K562 (cell line): ENCODE data around the gene GUCA1A. TPM values are rescaled to one million over a fixed set of nuclear protein-coding genes. Genes with fewer than 3 reads are reported as not detected.

Experiments
- ATAC-seq: fragments of 200-7000 bp; cut with Tn5 transposase; 3 replicates; pipeline ENCODE4 v1.9.1; 2020; ENCODE audit warnings: moderate library complexity
- BruUV-seq: library from RNA; stranded (reverse); fragments of 400-500 nt; replicated peaks from 2 replicates; lab custom pipeline; 2021; lab: Mats Ljungman, UMichigan
- CTCF ChIA-PET: fragments of 300-600 bp; formaldehyde crosslinking; extraction: SDS; loops from one replicate; lab custom pipeline; 2021; ENCODE audit warnings: low intra/inter-chr PET ratio; lab: Yijun Ruan, JAX
- POLR2A ChIA-PET: fragments of 300-600, 350-650 bp; sonication (Branson Sonifier 250); formaldehyde crosslinking; extraction: SDS; loops from one replicate; lab custom pipeline; 2021; ENCODE audit warnings: antibody characterized with exemption, inconsistent platforms; lab: Yijun Ruan, JAX
- DNase-seq, 4 experiments: peaks; one replicate each; pipeline versions ENCODE4 v3.0.0 to v3.0.0-alpha.2; 2011 to 2018; ENCODE audit warnings: low spot score in 3 of 4, mixed read lengths in 3 of 4; ENCODE audit errors: extremely low read depth in 1 of 4
- FAIRE-seq: peaks from 2 replicates; lab custom pipeline; 2011; peaks lifted over from hg19 to GRCh38; lab: Jason Lieb, UNC
- H2AFZ ChIP-seq: 2 replicates; pipeline ENCODE4 v1.6.0; 2011; ENCODE audit warnings: low read depth, low read length, control low read depth, inconsistent platforms
- H3K27ac ChIP-seq: fragments of 200-600 bp; 3 replicates; pipeline ENCODE4 v1.8.0; 2011; ENCODE audit warnings: low read depth, mild to moderate bottlenecking, control low read depth, inconsistent platforms, low read length, moderate library complexity, mixed read lengths; ENCODE audit errors: extremely low read depth
- H3K27me3 ChIP-seq, 2 experiments: fragments of 300-600 bp in 1 of 2; 2 replicates in 1 of 2; 3 replicates in 1 of 2; pipeline versions ENCODE4 v1.6.0 to v1.8.0; 2011; ENCODE audit warnings: inconsistent platforms in 2 of 2, low read length in 2 of 2, mild to moderate bottlenecking in 1 of 2, mixed read lengths in 1 of 2, moderate library complexity in 1 of 2; ENCODE audit not compliant: control insufficient read depth in 2 of 2, insufficient read depth in 2 of 2
- H3K36me3 ChIP-seq: fragments of 300-600 bp; 3 replicates; pipeline ENCODE4 v1.8.0; 2011; ENCODE audit warnings: mild to moderate bottlenecking, low read length, inconsistent platforms; ENCODE audit not compliant: control insufficient read depth, insufficient read depth
- H3K4me1 ChIP-seq, 2 experiments: fragments of 200-600 bp in 1 of 2; replicated peaks in 1 of 2; 2 replicates in 1 of 2; 3 replicates in 1 of 2; pipeline versions ENCODE4 v1.5.1 to v1.8.0; 2011; ENCODE audit warnings: inconsistent platforms in 2 of 2, low read length in 2 of 2, mild to moderate bottlenecking in 1 of 2, mixed read lengths in 1 of 2, moderate library complexity in 1 of 2; ENCODE audit not compliant: control insufficient read depth in 2 of 2, insufficient read depth in 2 of 2
- H3K4me2 ChIP-seq: 2 replicates; pipeline ENCODE4 v1.6.1; 2011; ENCODE audit warnings: low read length, control low read depth, inconsistent platforms, mixed read lengths; ENCODE audit not compliant: insufficient read depth
- H3K4me3 ChIP-seq: fragments of 200-600 bp; sonication (generic), shearing (Covaris generic); 2 replicates; pipeline ENCODE4 v1.5.1; 2016; ENCODE audit warnings: control low read depth, inconsistent platforms
- H3K79me2 ChIP-seq: fragments of 200-600 bp; 3 replicates; pipeline ENCODE4 v1.8.0; 2011; ENCODE audit warnings: low read length, inconsistent platforms; ENCODE audit not compliant: control insufficient read depth, insufficient read depth
- H3K9ac ChIP-seq, 2 experiments: 2 replicates each; pipeline versions ENCODE4 v1.6.0 to v1.6.1; 2011; ENCODE audit warnings: low read depth in 2 of 2, low read length in 2 of 2, control low read depth in 1 of 2, inconsistent platforms in 1 of 2, mild to moderate bottlenecking in 1 of 2, mixed read lengths in 1 of 2; ENCODE audit not compliant: insufficient read depth in 1 of 2
- H3K9me1 ChIP-seq: one replicate; pipeline ENCODE4 v1.6.0; 2011; ENCODE audit warnings: inconsistent platforms, mild to moderate bottlenecking, low read length, moderate library complexity; ENCODE audit not compliant: control insufficient read depth, insufficient read depth
- H3K9me3 ChIP-seq: replicated peaks from 2 replicates; pipeline ENCODE4 v1.5.1; 2011; ENCODE audit warnings: low read depth, low read length, inconsistent platforms; ENCODE audit not compliant: control insufficient read depth, insufficient read depth
- H4K20me1 ChIP-seq: replicated peaks from 2 replicates; pipeline ENCODE4 v1.6.1; 2011; ENCODE audit warnings: low read length, inconsistent platforms, mixed read lengths; ENCODE audit not compliant: control insufficient read depth, insufficient read depth
- ETV5 ChIP-seq: sonication (generic); formaldehyde crosslinking; IDR thresholded peaks from 2 replicates; pipeline ENCODE4 v1.4.0; 2020; ENCODE audit warnings: low read depth, mild to moderate bottlenecking, missing genetic modification reagents
- FOXK2 ChIP-seq, 2 experiments: fragments of 450-650 bp; IDR thresholded peaks in 1 of 2; conservative IDR thresholded peaks in 1 of 2; 2 replicates each; pipeline ENCODE4 v1.6.1; 2016; ENCODE audit warnings: low read depth in 2 of 2, mild to moderate bottlenecking in 1 of 2
- GATA2 ChIP-seq: sonication (generic); formaldehyde crosslinking; IDR thresholded peaks from 2 replicates; pipeline ENCODE4 v1.4.0; 2020; ENCODE audit warnings: mild to moderate bottlenecking, missing genetic modification reagents
- HNRNPH1 ChIP-seq: fragments of 200-400 bp; formaldehyde crosslinking; optimal IDR thresholded peaks from 2 replicates; pipeline ENCODE3; 2017; ENCODE audit warnings: low read depth, mild to moderate bottlenecking, low read length, moderate library complexity
- RBM14 ChIP-seq: fragments of 200-400 bp; formaldehyde crosslinking; IDR thresholded peaks from 2 replicates; pipeline ENCODE4 v1.6.1; 2018; ENCODE audit warnings: low read depth, mild to moderate bottlenecking, low read length, moderate library complexity, borderline replicate concordance; ENCODE audit not compliant: insufficient read depth
- RBM17 ChIP-seq: fragments of 200-400 bp; formaldehyde crosslinking; IDR thresholded peaks from 2 replicates; pipeline ENCODE4 v1.6.1; 2017; ENCODE audit warnings: low read depth, mild to moderate bottlenecking, low read length, borderline replicate concordance
- SETDB1 ChIP-seq: IDR thresholded peaks from one replicate; pipeline ENCODE4 v1.6.1; 2012; ENCODE audit warnings: low read length, control low read depth, inconsistent platforms
- SREBF2 ChIP-seq: sonication (generic); formaldehyde crosslinking; IDR thresholded peaks from 2 replicates; pipeline ENCODE4 v1.4.0; 2020; ENCODE audit warnings: mild to moderate bottlenecking, missing genetic modification reagents
- USF1 ChIP-seq: sonication (generic); formaldehyde crosslinking; IDR thresholded peaks from 2 replicates; pipeline ENCODE4 v1.9.0; 2022; ENCODE audit warnings: mild to moderate bottlenecking, missing genetic modification reagents
- ZBTB12 ChIP-seq: fragments of 250-450 bp; sonication (Bioruptor Pico); IDR thresholded peaks from 2 replicates; pipeline ENCODE4 v1.4.0; 2020
- ZEB2 ChIP-seq: fragments of 450-650 bp; IDR thresholded peaks from 2 replicates; pipeline ENCODE4 v1.6.1; 2016
- ZNF407 ChIP-seq: fragments of 450-650 bp; IDR thresholded peaks from 2 replicates; pipeline ENCODE4 v1.6.1; 2016; ENCODE audit warnings: low read depth
- ZNF695 ChIP-seq: fragments of 450-650 bp; formaldehyde crosslinking; IDR thresholded peaks from 2 replicates; pipeline ENCODE4 v1.4.0; 2020; ENCODE audit warnings: mild to moderate bottlenecking, moderate library complexity
- ZSCAN29 ChIP-seq: fragments of 450-650 bp; IDR thresholded peaks from 2 replicates; pipeline ENCODE4 v1.6.1; 2017
- WGBS: fragments of 100-300 bp; shearing (Covaris generic); methylation state at CpG from one replicate; pipeline ENCODE4 v1.1.6; 2016; ENCODE audit warnings: low coverage, mixed read lengths; ENCODE audit not compliant: insufficient coverage; ENCODE audit errors: missing lambda C conversion rate; 5-methylcytosine and 5-hydroxymethylcytosine counted together
- in situ Hi-C: fragments of 300-500 bp; cut with MboI; formaldehyde crosslinking; loops from 4 replicates; pipeline ENCODE4 v1.15.0; 2018; ENCODE audit warnings: inconsistent platforms, mixed read lengths
- intact Hi-C: fragments of 100-400 bp; cut with micrococcal nuclease; formaldehyde crosslinking; loops from 2 replicates; pipeline ENCODE4 v1.14.2; 2022
- polyA plus RNA-seq, 8 experiments: library from polyadenylated mRNA; depleted of rRNA in 4 of 8; stranded (reverse) in 5 of 8; unstranded in 3 of 8; fragments of >200 nt; fragmentation: Nextera tagmentation in 2 of 8; fragmentation: Illumina TruSeq in 1 of 8; extraction: Ambion mirVana in 2 of 8; extraction: Trizol in 1 of 8; gene quantifications; 2 replicates each; pipeline versions ENCODE4 v1.2.1 to v1.2.3, GENCODE V29; 2011 to 2014; ENCODE audit warnings: inconsistent platforms in 1 of 8, missing spikeins in 1 of 8
- total RNA-seq, 7 experiments: library from RNA; depleted of rRNA in 6 of 7; stranded (reverse); fragments of >200 nt in 6 of 7; fragmentation: Illumina TruSeq in 2 of 7; extraction: Trizol in 2 of 7; gene quantifications; 2 replicates each; pipeline versions ENCODE4 v1.2.1 to v1.2.3, GENCODE V29; 2011 to 2021; ENCODE audit warnings: low replicate concordance in 1 of 7

GUCA1A gene
- total and polyA plus RNA-seq, 9 of the 15 experiments (the other 6 are each of a cell fraction or from before 2014, with no cell fraction given) = not detected

GRCh38 chr6:42201382-42201781 lies 28.2 kb downstream of the GUCA1A start:
- H3K4me2 ChIP-seq = no peak overlapping the region
- H3K4me3 ChIP-seq = no peak overlapping the region
- H3K36me3 ChIP-seq = peaks cover 28% of the 10 kb centered on the region; the same call in 2 of the 3 replicates
- WGBS = 61% methylated on average over 3 of the region's 3 CpGs
- DNase-seq = no peak
- no peak for ATAC-seq
- intact Hi-C loops (no loop called here), in situ Hi-C loops (no loop called here)
- peaks cover 6% of the 10 kb centered on the region for H3K9me3 ChIP-seq
- H3K9me1 ChIP-seq = no peaks in the 10 kb centered on the region
- no peaks in the 10 kb centered on the region for H4K20me1 ChIP-seq
- H3K27me3 ChIP-seq = no peaks in the 10 kb centered on the region
- no peak overlapping the region for H2AFZ ChIP-seq
- no peak overlapping the region for H3K27ac ChIP-seq
- ChIA-PET POLR2A (no interaction called here), CTCF (no interaction called here)
- no peak for FAIRE-seq
- no peak overlapping the region for H3K9ac ChIP-seq
- no peaks in the 10 kb centered on the region for H3K79me2 ChIP-seq
- H3K4me1 ChIP-seq = peaks cover 33 to 49% of the 10 kb centered on the region in 2 experiments
- BruUV-seq = no TSS peak
- TF ChIP-seq GATA2 (no peak), RBM14 (no peak), ZNF695 (CRISPR knock-in tag) (no peak), SREBF2 (CRISPR knock-in tag) (no peak), FOXK2 (conservative IDR thresholded peaks at IDR 0.05 in 1 of 2, IDR thresholded peaks at IDR 0.05 in 1 of 2; ENCODE audit: low read depth in 2 of 2) (no peak), ZBTB12 (no peak), ETV5 (CRISPR knock-in tag) (no peak), HNRNPH1 (no peak), ZSCAN29 (no peak), RBM17 (no peak), USF1 (CRISPR knock-in tag) (no peak), SETDB1 (no peak), ZNF407 (no peak), ZEB2 (no peak)
